DMS53 (cell line): Measurements from ENCODE around the gene WDTC1.
"Not testable (repeated sequence)": the region's sequence is repeated elsewhere in the genome, so short reads cannot be mapped to it uniquely, and the experiment has no call there.

Source experiments
- DNase-seq: peaks from one replicate; lab custom pipeline; 2025; lab: John Stamatoyannopoulos, UW

Gene WDTC1

DNA sequence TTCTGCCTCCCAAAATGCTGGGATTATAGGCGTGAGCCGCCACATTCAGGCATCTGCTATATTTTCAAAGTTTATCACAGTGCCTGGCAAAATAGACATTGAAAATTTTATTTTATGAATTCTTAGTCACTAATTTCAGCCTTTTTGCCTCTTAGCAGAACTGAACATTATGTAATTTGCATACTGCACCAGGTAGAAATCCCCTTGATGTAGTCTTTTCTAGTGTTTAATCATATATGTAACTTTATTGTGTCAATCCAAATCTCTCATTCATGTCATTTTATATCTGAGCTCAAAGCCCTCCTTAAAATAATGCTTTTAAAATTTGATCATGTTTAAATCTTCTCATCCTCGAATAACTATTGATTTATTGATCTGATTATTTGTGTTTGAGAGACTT lies 19.2 kb downstream of the WDTC1 start:
- DNase-seq, result no peak

DNA sequence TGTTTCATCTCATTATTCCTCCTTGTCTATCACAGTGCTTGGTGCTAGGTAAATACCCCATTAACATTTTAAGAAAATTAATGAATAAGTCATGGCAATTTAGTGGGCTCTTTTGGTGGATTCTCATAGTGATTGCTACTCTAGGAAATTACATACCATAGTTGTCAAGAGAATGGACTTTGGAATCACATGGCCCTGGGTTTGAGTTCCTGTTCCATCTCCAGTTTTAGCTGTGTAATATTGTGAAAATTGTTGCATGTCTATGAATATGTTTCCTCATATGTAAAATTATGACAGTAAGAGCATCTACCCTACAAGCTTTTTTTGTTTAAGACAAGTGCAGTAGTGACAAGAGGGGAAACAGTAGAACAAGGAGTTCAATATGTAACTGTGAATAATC lies 20.7 kb downstream of the WDTC1 start:
- DNase-seq, result no peak

DNA sequence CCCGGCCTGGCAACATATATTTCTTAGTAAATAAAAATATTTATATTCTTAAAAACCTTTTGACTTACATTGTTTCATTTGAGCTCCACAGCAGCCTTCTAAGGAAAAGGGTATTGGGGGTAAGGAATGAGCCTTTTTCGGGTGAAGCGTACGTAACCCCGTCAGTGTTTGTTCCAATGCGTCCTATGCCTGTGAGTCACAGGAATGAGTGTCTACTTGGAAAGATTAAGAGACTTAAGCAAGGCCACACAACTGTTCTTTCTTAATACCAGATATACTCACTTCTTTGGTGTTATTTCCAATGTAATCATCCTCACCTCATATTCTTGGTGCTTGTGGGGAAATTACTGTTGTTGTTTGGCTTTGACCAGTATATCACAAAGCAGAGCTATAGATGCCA lies 22.7 kb downstream of the WDTC1 start:
- DNase-seq, result no peak

GRCh38 chr1:27258598-27258997 lies 24.2 kb downstream of the WDTC1 start:
- no peak for DNase-seq

GRCh38 chr1:27267153-27267552 lies 32.7 kb downstream of the WDTC1 start:
- DNase-seq, result no peak

DNA sequence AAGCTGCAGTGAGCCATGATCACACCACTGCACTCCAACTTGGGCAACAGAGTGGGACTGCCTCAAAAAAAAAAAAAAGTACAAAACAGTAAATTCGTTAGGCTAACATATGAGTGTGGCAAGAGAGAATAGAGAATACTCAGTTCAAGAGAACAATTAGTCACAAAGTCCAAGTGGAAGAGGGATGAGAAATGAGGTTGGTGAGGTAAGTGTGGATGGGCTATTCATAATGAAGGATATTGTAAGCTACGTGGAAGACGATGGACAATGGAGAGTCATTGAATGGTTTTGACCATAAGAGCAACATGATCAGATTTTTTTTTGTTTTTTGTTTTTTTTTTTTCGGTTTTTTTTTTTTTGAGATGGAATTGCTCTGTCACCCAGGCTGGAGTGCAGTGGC lies 34.8 kb downstream of the WDTC1 start:
- DNase-seq, result no peak

DNA sequence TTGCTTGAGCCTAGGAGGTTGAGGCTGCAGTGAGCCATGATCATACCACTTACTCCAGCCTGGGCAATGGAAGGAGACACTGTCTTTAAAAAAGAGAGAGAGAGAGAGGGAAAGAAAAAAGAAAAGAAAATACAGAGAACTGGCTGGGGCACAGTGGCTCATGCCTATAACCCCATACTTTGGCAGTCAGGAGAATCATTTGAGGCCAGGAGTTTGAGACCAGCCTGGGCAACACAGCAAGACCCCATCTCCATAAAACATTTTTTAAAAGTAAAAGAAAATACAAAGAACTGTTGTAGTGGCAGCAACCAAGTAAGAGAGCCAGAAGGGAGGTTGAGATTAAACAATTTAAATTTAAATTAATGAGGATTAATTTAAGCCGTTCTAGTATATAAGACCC lies 39.8 kb downstream of the WDTC1 start:
- DNase-seq, result no peak

GRCh38 chr1:27275696-27276095 lies 41.3 kb downstream of the WDTC1 start:
- DNase-seq, result no peak

GRCh38 chr1:27284425-27285273 lies 50.2 kb downstream of the WDTC1 start:
- peak; percentile 91 for DNase-seq

GRCh38 chr1:27285274-27285660 lies 50.8 kb downstream of the WDTC1 start:
- DNase-seq, result no peak

- DNase-seq, result not testable (repeated sequence)
Measured at GRCh38 chr1:27285821-27286220, 51.4 kb downstream of the WDTC1 start.

GRCh38 chr1:27289125-27289524 lies 54.7 kb downstream of the WDTC1 start:
- not testable (repeated sequence) for DNase-seq

DNA sequence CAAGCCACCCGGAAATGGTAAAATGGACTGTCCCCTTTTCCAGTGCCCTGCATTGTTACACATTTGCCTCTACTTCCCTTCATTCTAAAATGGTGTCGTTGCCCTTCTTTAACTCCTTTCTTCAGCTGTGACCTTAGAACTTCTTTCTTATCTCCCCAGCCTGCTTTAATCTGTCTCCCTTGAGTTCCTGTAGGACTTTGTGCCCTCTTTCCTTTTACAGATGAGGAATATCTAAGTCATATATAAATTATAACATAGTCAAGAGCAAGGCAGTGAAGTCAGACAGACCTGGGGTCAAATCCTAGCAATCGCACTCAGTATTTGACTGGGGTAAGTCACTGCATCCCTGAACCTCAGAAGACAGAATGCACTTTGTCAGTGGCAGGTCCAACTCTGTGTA lies 56.1 kb downstream of the WDTC1 start:
- no peak for DNase-seq

- no peak for DNase-seq
Measured at GRCh38 chr1:27292106-27292505, 57.7 kb downstream of the WDTC1 start.

DNA sequence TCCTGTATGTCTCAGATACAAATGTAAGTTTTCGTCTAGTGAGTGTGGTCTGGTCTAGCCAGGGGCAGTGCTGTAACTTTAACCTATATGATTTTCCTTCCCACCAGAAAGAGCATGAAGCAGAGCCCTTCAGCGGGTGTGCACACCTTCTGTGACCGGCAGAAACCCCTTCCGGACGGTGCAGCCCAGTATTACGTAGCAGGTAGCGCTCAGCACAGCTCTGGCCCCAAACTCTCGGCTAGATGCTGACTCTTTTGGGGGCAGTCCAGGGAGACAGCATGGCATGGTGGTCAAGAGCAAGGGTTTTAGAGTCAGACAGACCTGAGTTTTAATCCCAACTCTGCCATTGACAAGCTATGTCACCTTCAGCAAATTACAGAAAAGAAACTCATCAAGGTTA lies 59.5 kb downstream of the WDTC1 start:
- no peak for DNase-seq

- peak; percentile 75 for DNase-seq
Measured at GRCh38 chr1:27296773-27297291, 62.4 kb downstream of the WDTC1 start.

DNA sequence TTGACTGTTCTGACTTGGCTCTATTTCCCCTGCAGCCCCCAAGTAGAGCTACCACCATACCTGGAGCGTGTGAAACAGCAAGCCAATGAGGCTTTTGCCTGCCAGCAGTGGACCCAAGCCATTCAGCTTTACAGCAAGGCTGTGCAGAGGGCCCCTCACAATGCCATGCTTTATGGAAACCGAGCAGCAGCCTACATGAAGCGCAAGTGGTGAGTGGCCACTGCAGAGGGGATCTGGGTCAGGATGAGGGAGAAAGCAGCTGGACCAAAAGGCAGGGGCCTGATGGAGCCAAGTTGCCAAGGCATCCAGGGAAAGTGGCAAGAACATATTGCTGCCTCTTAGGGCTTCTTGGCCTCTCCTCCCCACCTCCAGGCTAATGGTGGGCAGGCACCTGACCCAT lies 63.5 kb downstream of the WDTC1 start:
- no peak for DNase-seq

DNA sequence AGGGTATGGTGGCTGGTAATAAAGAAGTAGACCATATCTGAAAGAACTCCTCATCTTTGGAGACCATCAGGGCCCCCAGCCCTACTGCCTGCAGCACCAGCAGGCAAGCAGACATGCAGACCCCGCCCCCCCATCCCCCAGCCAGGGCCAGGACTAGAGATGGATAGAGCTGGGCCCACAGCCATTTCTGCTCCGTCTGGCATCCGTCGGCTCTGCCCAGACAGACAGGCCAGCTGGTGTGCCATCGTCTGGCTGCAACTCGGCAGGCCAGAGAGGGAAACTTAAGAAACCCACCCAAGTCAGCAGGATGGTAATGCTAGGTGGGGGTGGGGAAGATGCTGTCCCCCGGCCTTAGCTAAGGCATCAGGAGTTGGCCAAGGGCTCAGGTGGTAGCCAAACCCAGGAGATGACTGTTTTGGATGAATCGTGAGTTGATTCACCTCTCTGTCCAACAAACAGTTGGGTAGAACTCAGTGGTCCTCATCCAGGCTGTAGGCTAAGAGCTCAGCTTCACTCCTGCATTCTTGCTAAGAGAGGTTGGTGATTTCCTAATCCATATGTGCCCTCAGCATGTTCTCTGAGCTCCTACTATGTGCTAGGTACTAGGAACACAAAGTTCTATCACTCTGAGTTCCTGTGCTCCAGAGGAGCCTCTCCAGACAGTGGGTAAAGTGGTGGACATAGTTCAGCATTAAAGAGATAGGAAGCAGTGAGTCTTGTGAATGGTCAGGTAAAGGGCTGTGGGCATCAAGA lies 64.4 kb downstream of the WDTC1 start:
- no peak for DNase-seq

DNA sequence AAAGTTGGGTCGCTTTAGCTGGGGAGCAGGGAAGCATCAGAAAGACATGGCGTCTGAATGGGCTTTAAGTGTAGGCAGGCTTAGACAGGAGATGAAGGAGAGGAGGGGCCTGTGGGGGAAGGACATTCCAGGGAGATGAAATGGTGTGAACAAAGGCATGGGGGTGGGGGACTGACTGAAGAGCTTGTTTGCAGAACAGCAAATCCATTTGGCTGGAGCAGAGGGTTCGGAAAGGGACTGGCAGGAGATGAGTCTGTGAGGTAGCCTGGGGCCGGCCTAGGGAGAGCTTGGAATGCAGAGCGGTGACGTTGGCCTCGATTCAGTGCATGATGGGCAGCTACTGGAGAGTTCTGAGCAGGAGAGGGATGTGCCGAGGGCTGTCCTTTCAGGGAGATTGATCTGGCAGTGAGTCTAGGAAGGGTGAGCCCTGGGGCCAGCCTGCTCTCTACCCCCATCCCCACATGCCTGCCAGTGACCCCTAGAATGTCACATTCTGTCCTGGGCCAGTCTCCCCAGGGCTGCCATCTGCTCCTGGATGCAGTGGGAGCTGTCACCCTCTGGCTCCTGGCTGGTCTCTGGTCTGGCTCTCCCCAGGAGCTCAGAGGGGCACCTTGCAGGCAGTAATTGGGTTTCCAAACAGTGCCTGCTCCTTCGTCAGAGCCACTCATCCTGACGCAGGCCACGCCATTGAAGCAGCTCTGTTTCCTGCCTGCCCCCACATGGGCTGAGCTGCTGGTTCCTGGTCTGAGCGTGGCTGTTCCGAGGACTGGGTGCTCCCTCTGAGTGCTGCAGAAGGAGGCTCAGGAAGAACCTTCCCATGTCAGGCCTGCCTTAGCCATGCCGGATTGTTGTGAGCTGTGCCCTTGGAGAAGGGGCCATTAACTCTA lies 65.2 kb downstream of the WDTC1 start:
- no peak for DNase-seq

DNA sequence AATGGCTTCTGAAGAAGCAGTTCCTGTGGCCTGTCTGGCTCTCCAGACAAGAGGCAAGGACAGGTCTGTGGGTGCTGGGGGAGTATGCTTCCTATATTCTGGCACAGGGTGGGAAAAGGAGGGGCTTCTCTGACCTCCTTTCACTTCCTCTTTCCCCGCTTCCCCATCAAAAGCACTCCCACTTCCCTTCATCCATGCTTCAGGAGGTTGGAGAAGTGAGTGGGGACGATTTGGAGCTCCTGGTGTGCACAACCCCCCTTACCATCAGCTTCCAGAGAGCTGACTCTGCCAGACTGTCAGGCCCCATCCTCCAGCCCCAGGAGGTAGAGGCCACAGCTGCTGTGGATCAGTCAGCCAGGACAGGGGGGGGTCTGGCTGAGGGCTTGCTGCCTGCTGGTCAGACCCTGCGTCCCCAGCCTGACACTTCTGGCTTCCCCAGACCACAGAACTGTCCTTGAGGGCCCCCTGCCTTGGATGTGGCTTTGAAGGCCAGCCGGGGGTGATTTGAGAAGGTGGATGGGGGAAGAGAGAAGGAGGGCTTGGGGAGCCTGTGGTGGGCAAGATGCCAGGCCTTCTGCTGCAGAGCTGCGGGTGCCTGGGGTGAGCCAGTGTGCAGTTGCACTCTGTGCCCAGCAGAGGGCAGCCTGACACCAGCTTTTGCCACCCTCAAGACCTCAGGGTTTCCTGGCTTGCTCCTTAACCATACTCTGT lies 66.1 kb downstream of the WDTC1 start:
- peak; percentile 85 for DNase-seq

DNA sequence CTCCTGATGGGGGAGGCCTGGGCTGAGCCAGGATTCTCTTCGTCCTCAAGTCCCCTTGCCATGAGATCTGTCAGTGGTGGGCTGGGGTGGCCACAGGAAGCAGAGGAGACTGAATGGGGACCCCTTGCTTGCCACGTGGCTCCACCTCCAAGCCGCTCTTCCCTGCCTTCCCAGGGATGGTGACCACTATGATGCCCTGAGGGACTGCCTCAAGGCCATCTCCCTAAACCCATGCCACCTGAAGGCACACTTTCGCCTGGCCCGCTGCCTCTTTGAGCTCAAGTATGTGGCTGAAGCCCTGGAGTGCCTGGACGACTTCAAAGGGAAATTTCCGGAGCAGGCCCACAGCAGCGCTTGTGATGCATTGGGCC lies 66.6 kb downstream of the WDTC1 start:
- peak; percentile 55 for DNase-seq
